AG04450 (cell line): ENCODE measurements around the gene RCCD1. TPM values are rescaled to one million over a fixed set of nuclear protein-coding genes. Genes with fewer than 3 reads are reported as not detected.

Experiments used
- CTCF ChIA-PET: fragments of 300-600, 350-600 bp; formaldehyde crosslinking; extraction: SDS; loops from one replicate; lab custom pipeline; 2022; ENCODE audit warnings: antibody characterized with exemption, inconsistent platforms; lab: Charles Lee
- POLR2A ChIA-PET: fragments of 350-600 bp; formaldehyde crosslinking; extraction: SDS; loops from one replicate; lab custom pipeline; 2021; ENCODE audit warnings: antibody characterized with exemption, inconsistent platforms; lab: Yijun Ruan, JAX
- DNase-seq: peaks from one replicate; pipeline ENCODE4 v3.0.0-alpha.2; 2011; ENCODE audit warnings: low read depth, low spot score
- H3K27ac ChIP-seq: one replicate; pipeline ENCODE4 v1.5.1; 2012; ENCODE audit warnings: low read depth, low read length, control low read depth
- H3K27me3 ChIP-seq: one replicate; pipeline ENCODE4 v1.6.0; 2012; ENCODE audit warnings: low read length; ENCODE audit not compliant: control insufficient read depth, insufficient read depth
- H3K4me3 ChIP-seq: 2 replicates; pipeline ENCODE4 v1.5.1; 2011; ENCODE audit warnings: mild to moderate bottlenecking, low read depth, low read length, control low read depth
- H3K9me3 ChIP-seq: 2 replicates; pipeline ENCODE4 v1.5.1; 2012; ENCODE audit warnings: low read length; ENCODE audit not compliant: control insufficient read depth, insufficient read depth
- CTCF ChIP-seq: IDR thresholded peaks from 2 replicates; pipeline ENCODE4 v1.5.1; 2011; ENCODE audit warnings: low read depth, low read length, control low read depth, inconsistent platforms
- polyA plus RNA-seq: library from polyadenylated mRNA; depleted of rRNA; stranded (reverse); fragments of >200 nt; gene quantifications from 2 replicates; pipeline ENCODE4 v1.2.3, GENCODE V29; 2011

RCCD1 gene
- polyA plus RNA-seq, 1 experiment: 6.1 TPM

- H3K27me3 ChIP-seq: no peaks in the 10 kb centered on the region
- H3K27ac ChIP-seq: no peak overlapping the region
- CTCF ChIA-PET: interaction anchor here (0.6 to 3.4 kb wide), 5 partner anchors 13 to 106 kb away, joined by 3 to 27 read pairs (median 7); no protein-coding TSS in a partner anchor
- DNase-seq: no peak
- POLR2A ChIA-PET: interaction anchor here (0.6 kb wide), 1 partner anchor 286 kb away, joined by 6 read pairs; no protein-coding TSS in a partner anchor
- no peak for TF ChIP-seq CTCF
- no peak overlapping the region for H3K4me3 ChIP-seq
- no peaks in the 10 kb centered on the region for H3K9me3 ChIP-seq
These were observed 17.4 kb downstream of the RCCD1 start for GRCh38 chr15:90972133-90972532.

- TF ChIP-seq CTCF: no peak
- ChIA-PET CTCF (no interaction called here), POLR2A (no interaction called here)
These were observed 19.5 kb downstream of the RCCD1 start for GRCh38 chr15:90974216-90974615.

GRCh38 chr15:90979582-90979981, 24.9 kb downstream of the RCCD1 start:
- POLR2A ChIA-PET: interaction anchor here (0.5 kb wide), 1 partner anchor 13 kb away, joined by 3 read pairs; no protein-coding TSS in a partner anchor
- no peak for TF ChIP-seq CTCF
- no peak for DNase-seq

More at GRCh38 chr15:90974216-90974615, 19.5 kb downstream of the RCCD1 start:
- no peak for DNase-seq
- H3K4me3 ChIP-seq: no peak overlapping the region
- no peaks in the 10 kb centered on the region for H3K9me3 ChIP-seq
- H3K27me3 ChIP-seq: no peaks in the 10 kb centered on the region
- no peak overlapping the region for H3K27ac ChIP-seq

GRCh38 chr15:90981681-90982080, 27.0 kb downstream of the RCCD1 start:
- POLR2A ChIA-PET: interaction anchor here (1.0 kb wide), 1 partner anchor 8 kb away, joined by 3 read pairs; no protein-coding TSS in a partner anchor
- CTCF ChIA-PET: interaction anchor here (1.4 to 1.8 kb wide), 2 partner anchors 25 to 48 kb away, joined by 3 to 14 read pairs; no protein-coding TSS in a partner anchor
- TF ChIP-seq CTCF: no peak
- no peaks in the 10 kb centered on the region for H3K9me3 ChIP-seq
- no peak overlapping the region for H3K4me3 ChIP-seq
- no peak overlapping the region for H3K27ac ChIP-seq
- DNase-seq: no peak
- no peaks in the 10 kb centered on the region for H3K27me3 ChIP-seq

More at GRCh38 chr15:90979582-90979981, 24.9 kb downstream of the RCCD1 start:
- CTCF ChIA-PET: interaction anchor here (0.8 to 4.2 kb wide), 7 partner anchors 23 to 76 kb away, joined by 3 to 50 read pairs (median 6); partner anchors contain the start of genes HDDC3, RCCD1 and UNC45A
- no peak overlapping the region for H3K4me3 ChIP-seq
- H3K9me3 ChIP-seq: no peaks in the 10 kb centered on the region
- H3K27ac ChIP-seq: no peak overlapping the region
- H3K27me3 ChIP-seq: no peaks in the 10 kb centered on the region

GRCh38 chr15:90982135-90982534, 27.5 kb downstream of the RCCD1 start:
- CTCF ChIA-PET: interaction anchor here (1.3 to 7.8 kb wide), 2 partner anchors 25 to 290 kb away, joined by 4 to 70 read pairs; no protein-coding TSS in a partner anchor
- no peak for DNase-seq
- Histone ChIP-seq H3K27me3 (no peaks in the 10 kb centered on the region), H3K4me3 (no peak overlapping the region), H3K9me3 (no peaks in the 10 kb centered on the region), H3K27ac (no peak overlapping the region)
- no peak for TF ChIP-seq CTCF
- POLR2A ChIA-PET: no interaction called here
